Gastrocnemius medialis (tissue), 4 donors: Measurements from ENCODE around the gene PSMD2. TPM values are rescaled to one million over a fixed set of nuclear protein-coding genes. Genes with fewer than 3 reads are reported as not detected.

Source experiments
- ATAC-seq, 2 donors: fragments of 150-250 bp; one replicate each; pipeline ENCODE4 v1.9.1; 2016
- DNase-seq, 2 donors: peaks; one replicate each; pipeline ENCODE4 v3.0.0-alpha.2; 2019
- H3K27ac ChIP-seq, 4 donors: fragments of 200-600 bp; sonication (generic); 1 replicate in 1 of 4; 2 replicates in 3 of 4; pipeline ENCODE4 v1.5.1; 2016 to 2018; ENCODE audit warnings: mild to moderate bottlenecking in 2 of 4, moderate library complexity in 1 of 4
- H3K27me3 ChIP-seq, 3 donors: fragments of 200-600 bp; sonication (generic) in 2 of 3; 1 replicate in 1 of 3; 2 replicates in 2 of 3; pipeline versions ENCODE4 v1.5.1 to v1.6.0; 2016 to 2019; ENCODE audit warnings: mild to moderate bottlenecking in 1 of 3, moderate library complexity in 1 of 3
- H3K36me3 ChIP-seq, 2 donors: fragments of 200-600 bp; sonication (generic) in 1 of 2; one replicate each; pipeline ENCODE4 v1.5.1; 2017 to 2018
- H3K4me1 ChIP-seq, 2 donors: fragments of 200-600 bp; sonication (generic) in 1 of 2; one replicate each; pipeline ENCODE4 v1.5.1; 2016 to 2017; ENCODE audit warnings: mild to moderate bottlenecking in 2 of 2
- H3K4me3 ChIP-seq, 4 donors: fragments of 200-600 bp; sonication (generic) in 3 of 4; 1 replicate in 1 of 4; 2 replicates in 3 of 4; pipeline ENCODE4 v1.5.1; 2016 to 2019; ENCODE audit warnings: mild to moderate bottlenecking in 2 of 4
- H3K9me3 ChIP-seq, 3 donors: fragments of 200-600 bp; sonication (generic) in 2 of 3; 1 replicate in 1 of 3; 2 replicates in 2 of 3; pipeline ENCODE4 v1.5.1; 2016 to 2019
- CTCF ChIP-seq, 5 experiments: fragments of 450-650 bp in 3 of 5; fragments of 200-600 bp in 2 of 5; sonication (generic) in 2 of 5; IDR thresholded peaks in 4 of 5; conservative IDR thresholded peaks in 1 of 5; 1 replicate in 4 of 5; 2 replicates in 1 of 5; pipeline ENCODE4 v1.5.1; 2016 to 2019; ENCODE audit warnings: antibody characterized with exemption in 5 of 5, mild to moderate bottlenecking in 3 of 5, moderate library complexity in 3 of 5
- POLR2A ChIP-seq, 2 donors: fragments of 450-650 bp; IDR thresholded peaks; one replicate each; pipeline ENCODE4 v1.6.1; 2017; ENCODE audit warnings: antibody characterized with exemption in 2 of 2, mild to moderate bottlenecking in 2 of 2, moderate library complexity in 2 of 2
- in situ Hi-C, 4 donors: fragments of 200-750 bp; cut with MboI; loops; one replicate each; pipeline versions ENCODE4 v1.15.0 to v1.8.0; 2017; ENCODE audit warnings: low sequenced_read_pairs in 4 of 4
- intact Hi-C: fragments of 100-400 bp; cut with DNase I; formaldehyde crosslinking; loops from one replicate; pipeline ENCODE4 v1.15.1; 2023; ENCODE audit warnings: low total_unique reads
- total RNA-seq, 4 donors: library from RNA; depleted of rRNA; stranded (reverse); fragments of >200 nt; gene quantifications; one replicate each; pipeline versions ENCODE4 v1.1.0 to v1.2.3, GENCODE V29; 2016

Gene PSMD2
- total RNA-seq, 4 donors from 2014 or later, result 560 to 831 (median 720) TPM

GRCh38 chr3:184291738-184292445 is 7.1 kb upstream of the PSMD2 start:
- H3K9me3 ChIP-seq, result no peaks in the 10 kb centered on the region
- DNase-seq, result no peak
- H3K4me3 ChIP-seq, result no peak overlapping the region
- in situ Hi-C loops (loop anchor here in 1 of 4 donors (25.0 kb wide), 1 partner anchor 405 kb away; the partner anchor contains the start of gene PARL), intact Hi-C loops (loop anchor here (10.0 kb wide), 1 partner anchor 277 kb away; the partner anchor contains the start of gene ABCC5)
- H3K27me3 ChIP-seq, result no peaks in the 10 kb centered on the region
- no peak overlapping the region for H3K27ac ChIP-seq
- no peak for ATAC-seq
- H3K4me1 ChIP-seq, result no peaks in the 10 kb centered on the region
- TF ChIP-seq CTCF (IDR thresholded peaks at IDR 0.05 in 4 of 5, conservative IDR thresholded peaks at IDR 0.05 in 1 of 5) (no peak), POLR2A (IDR thresholded peaks at IDR 0.05) (no peak)
- no peaks in the 10 kb centered on the region for H3K36me3 ChIP-seq

- ATAC-seq (no peak), DNase-seq (no peak)
- in situ Hi-C loops, result loop anchor here in 1 of 4 donors (25.0 kb wide), 1 partner anchor 408 kb away; the partner anchor contains the start of gene PARL
- no peaks in the 10 kb centered on the region for H3K9me3 ChIP-seq
- TF ChIP-seq POLR2A (IDR thresholded peaks at IDR 0.05) (no peak), CTCF (IDR thresholded peaks at IDR 0.05 in 4 of 5, conservative IDR thresholded peaks at IDR 0.05 in 1 of 5) (no peak)
- H3K4me1 ChIP-seq, result peaks cover 11 to 12% of the 10 kb centered on the region in 2 donors
- intact Hi-C loops, result loop anchor here (5.0 to 10.0 kb wide), 3 partner anchors 108 to 281 kb away; partner anchors contain the start of genes ABCC5, ABCF3 and DVL3
- H3K27me3 ChIP-seq, result no peaks in the 10 kb centered on the region
- no peak overlapping the region for H3K27ac ChIP-seq
- H3K4me3 ChIP-seq, result no peak overlapping the region
- peaks cover 0 to 7% of the 10 kb centered on the region in 2 donors for H3K36me3 ChIP-seq
Observed at GRCh38 chr3:184295771-184296170, 3.3 kb upstream of the PSMD2 start.

- ATAC-seq (no peak), DNase-seq (no peak)
- H3K36me3 ChIP-seq, result peaks cover 3 to 15% of the 10 kb centered on the region in 2 donors
- TF ChIP-seq POLR2A (IDR thresholded peaks at IDR 0.05) (no peak), CTCF (IDR thresholded peaks at IDR 0.05 in 4 of 5, conservative IDR thresholded peaks at IDR 0.05 in 1 of 5) (no peak)
- intact Hi-C loops (loop anchor here (5.0 to 10.0 kb wide), 3 partner anchors 109 to 282 kb away; partner anchors contain the start of genes ABCC5, ABCF3 and DVL3), in situ Hi-C loops (loop anchor here in 1 of 4 donors (25.0 kb wide), 1 partner anchor 409 kb away; the partner anchor contains the start of gene PARL)
- H3K4me1 ChIP-seq, result peaks cover 14 to 17% of the 10 kb centered on the region in 2 donors
- no peaks in the 10 kb centered on the region for H3K27me3 ChIP-seq
- no peak overlapping the region for H3K27ac ChIP-seq
- H3K4me3 ChIP-seq, result no peak overlapping the region
- H3K9me3 ChIP-seq, result no peaks in the 10 kb centered on the region
Observed at GRCh38 chr3:184296616-184297015, 2.4 kb upstream of the PSMD2 start.

GRCh38 chr3:184299488-184300377 is 692 bp downstream of the PSMD2 start:
- Histone ChIP-seq H3K27me3 (no peaks in the 10 kb centered on the region), H3K9me3 (no peaks in the 10 kb centered on the region), H3K4me3 (peak overlapping the region; percentile 70 to 93 (median 76)), H3K27ac (peak overlapping the region; percentile 81 to 93 (median 86)), H3K4me1 (peaks cover 14 to 18% of the 10 kb centered on the region in 2 donors), H3K36me3 (peaks cover 18 to 46% of the 10 kb centered on the region in 2 donors)
- DNase-seq (no peak), ATAC-seq (peak; percentile 7 to 21)
- intact Hi-C loops (loop anchor here (1.0 to 10.0 kb wide), 9 partner anchors 15 to 415 kb away; partner anchors contain the start of genes ABCC5, ABCF3, AP2M1 and DVL3), in situ Hi-C loops (loop anchor here in 1 of 4 donors (25.0 kb wide), 1 partner anchor 412 kb away; the partner anchor contains the start of gene PARL)
- TF ChIP-seq POLR2A (IDR thresholded peaks at IDR 0.05) (no peak), CTCF (IDR thresholded peaks at IDR 0.05 in 4 of 5, conservative IDR thresholded peaks at IDR 0.05 in 1 of 5) (no peak)
